WTC11 (cell line): Measurements from ENCODE around the gene CMTM4. TPM values are rescaled to one million over a fixed set of nuclear protein-coding genes. Genes with fewer than 3 reads are reported as not detected.

Experiments
- ATAC-seq: fragments of 200-7000 bp; cut with Tn5 transposase; 2 replicates; pipeline ENCODE4 v1.10.0; 2021; ENCODE audit warnings: mild to moderate bottlenecking, moderate library complexity
- CTCF ChIA-PET: fragments of 300-600 bp; sonication (Branson Sonifier 250); formaldehyde crosslinking; loops from one replicate; lab custom pipeline; 2021; ENCODE audit warnings: antibody characterized with exemption; lab: Charles Lee
- POLR2A ChIA-PET: fragments of 350-600 bp; sonication (Branson Sonifier 250); formaldehyde crosslinking; loops from one replicate; lab custom pipeline; 2021; ENCODE audit warnings: antibody characterized with exemption; lab: Charles Lee
- DNase-seq: peaks from one replicate; pipeline ENCODE4 v3.0.0; 2021; ENCODE audit warnings: low spot score
- H3K27ac Mint-ChIP-seq: 2 replicates; pipeline ENCODE4 v1.8.0; 2021; ENCODE audit warnings: mixed read lengths
- H3K27me3 Mint-ChIP-seq: 2 replicates; pipeline ENCODE4 v1.8.0; 2021; ENCODE audit warnings: low read depth, mild to moderate bottlenecking, moderate library complexity, mixed read lengths
- H3K36me3 Mint-ChIP-seq: 2 replicates; pipeline ENCODE4 v1.8.0; 2021; ENCODE audit warnings: mixed read lengths
- H3K4me1 Mint-ChIP-seq: 2 replicates; pipeline ENCODE4 v1.8.0; 2022; ENCODE audit warnings: mixed read lengths
- H3K4me3 Mint-ChIP-seq: 2 replicates; pipeline ENCODE4 v1.8.0; 2021; ENCODE audit warnings: mild to moderate bottlenecking, moderate library complexity, mixed read lengths
- H3K9me3 Mint-ChIP-seq: 2 replicates; pipeline ENCODE4 v1.8.0; 2021; ENCODE audit warnings: mixed read lengths
- AFF4 ChIP-seq: sonication (generic); formaldehyde crosslinking; IDR thresholded peaks from 2 replicates; pipeline ENCODE4 v1.8.1; 2023; ENCODE audit warnings: mild to moderate bottlenecking, missing genetic modification reagents, borderline replicate concordance
- ELF4 ChIP-seq: sonication (generic); formaldehyde crosslinking; IDR thresholded peaks from 2 replicates; pipeline ENCODE4 v1.8.1; 2022; ENCODE audit warnings: low read depth, mild to moderate bottlenecking, moderate library complexity, missing genetic modification reagents
- EMX1 ChIP-seq: fragments of 250-450 bp; sonication (Bioruptor Pico); IDR thresholded peaks from 2 replicates; pipeline ENCODE4 v1.8.0; 2021; ENCODE audit warnings: mild to moderate bottlenecking
- ETV6 ChIP-seq: sonication (generic); formaldehyde crosslinking; IDR thresholded peaks from 2 replicates; pipeline ENCODE4 v1.8.1; 2022; ENCODE audit warnings: mild to moderate bottlenecking, missing genetic modification reagents
- GABPB1 ChIP-seq: sonication (generic); formaldehyde crosslinking; IDR thresholded peaks from 2 replicates; pipeline ENCODE4 v1.8.1; 2023; ENCODE audit warnings: mild to moderate bottlenecking, missing genetic modification reagents
- GRHL2 ChIP-seq: fragments of 250-450 bp; sonication (Bioruptor Pico); IDR thresholded peaks from 2 replicates; pipeline ENCODE4 v1.8.0; 2022; ENCODE audit warnings: mild to moderate bottlenecking, moderate library complexity; ENCODE audit not compliant: insufficient replicate concordance, severe bottlenecking
- GTF2I ChIP-seq: fragments of 250-450 bp; sonication (Bioruptor Pico); conservative IDR thresholded peaks from 2 replicates; pipeline ENCODE4 v1.4.0; 2021; ENCODE audit warnings: mild to moderate bottlenecking
- NR1H2 ChIP-seq: sonication (generic); formaldehyde crosslinking; IDR thresholded peaks from 2 replicates; pipeline ENCODE4 v1.9.0; 2021; ENCODE audit warnings: mild to moderate bottlenecking, moderate library complexity, missing genetic modification reagents
- NR2C2 ChIP-seq: sonication (generic); formaldehyde crosslinking; IDR thresholded peaks from 2 replicates; pipeline ENCODE4 v1.8.0; 2022; ENCODE audit warnings: mild to moderate bottlenecking, missing genetic modification reagents
- NR3C1 ChIP-seq: sonication (generic); formaldehyde crosslinking; conservative IDR thresholded peaks from 2 replicates; pipeline ENCODE4 v1.8.1; 2023; ENCODE audit warnings: low read depth, mild to moderate bottlenecking, missing genetic modification reagents
- OVOL2 ChIP-seq: fragments of 250-450 bp; sonication (Bioruptor Pico); IDR thresholded peaks from 2 replicates; pipeline ENCODE4 v1.9.0; 2021; ENCODE audit warnings: mild to moderate bottlenecking, borderline replicate concordance
- PRRX2 ChIP-seq: fragments of 250-450 bp; sonication (Bioruptor Pico); IDR thresholded peaks from 2 replicates; pipeline ENCODE4 v1.8.0; 2021; ENCODE audit warnings: mild to moderate bottlenecking
- SMAD4 ChIP-seq: sonication (generic); formaldehyde crosslinking; IDR thresholded peaks from 2 replicates; pipeline ENCODE4 v1.8.0; 2022; ENCODE audit warnings: mild to moderate bottlenecking, missing genetic modification reagents
- SOX15 ChIP-seq: fragments of 250-450 bp; sonication (Bioruptor Pico); IDR thresholded peaks from 2 replicates; pipeline ENCODE4 v1.9.0; 2021; ENCODE audit warnings: mild to moderate bottlenecking
- STAT6 ChIP-seq: sonication (generic); formaldehyde crosslinking; conservative IDR thresholded peaks from 2 replicates; pipeline ENCODE4 v1.8.1; 2023; ENCODE audit warnings: mild to moderate bottlenecking, low read depth, missing genetic modification reagents, moderate library complexity
- TEAD1 ChIP-seq: sonication (generic); formaldehyde crosslinking; IDR thresholded peaks from 2 replicates; pipeline ENCODE4 v1.8.0; 2022; ENCODE audit warnings: mild to moderate bottlenecking, missing genetic modification reagents
- TEAD4 ChIP-seq: sonication (generic); formaldehyde crosslinking; IDR thresholded peaks from 2 replicates; pipeline ENCODE4 v1.8.0; 2022; ENCODE audit warnings: mild to moderate bottlenecking, missing genetic modification reagents
- ZNF138 ChIP-seq: sonication (generic); formaldehyde crosslinking; conservative IDR thresholded peaks from 2 replicates; pipeline ENCODE4 v1.8.1; 2022; ENCODE audit warnings: mild to moderate bottlenecking, moderate library complexity, missing genetic modification reagents
- ZNF219 ChIP-seq: sonication (generic); formaldehyde crosslinking; IDR thresholded peaks from 2 replicates; pipeline ENCODE4 v1.8.0; 2023; ENCODE audit warnings: missing genetic modification reagents, mild to moderate bottlenecking, borderline replicate concordance
- ZNF232 ChIP-seq: sonication (generic); formaldehyde crosslinking; IDR thresholded peaks from 2 replicates; pipeline ENCODE4 v1.8.0; 2022; ENCODE audit warnings: mild to moderate bottlenecking, missing genetic modification reagents
- ZNF263 ChIP-seq: sonication (generic); formaldehyde crosslinking; IDR thresholded peaks from 2 replicates; pipeline ENCODE4 v1.8.1; 2022; ENCODE audit warnings: low read depth, mild to moderate bottlenecking, moderate library complexity, missing genetic modification reagents
- ZNF396 ChIP-seq: fragments of 250-450 bp; sonication (Bioruptor Pico); IDR thresholded peaks from 2 replicates; pipeline ENCODE4 v1.8.0; 2021; ENCODE audit warnings: mild to moderate bottlenecking, moderate library complexity, borderline replicate concordance
- total RNA-seq: library from RNA; stranded (reverse); gene quantifications from 3 replicates; pipeline ENCODE4 v1.2.3, GENCODE V29; 2021
- TF ChIP-seq, protein P1 (sequence below): sonication (generic); formaldehyde crosslinking; IDR thresholded peaks from 2 replicates; pipeline ENCODE4 v1.8.1; 2022; ENCODE audit warnings: low read depth, mild to moderate bottlenecking, moderate library complexity, missing genetic modification reagents, borderline replicate concordance
- TF ChIP-seq, protein P2 (sequence below): sonication (generic); formaldehyde crosslinking; conservative IDR thresholded peaks from 2 replicates; pipeline ENCODE4 v1.8.1; 2022; ENCODE audit warnings: mild to moderate bottlenecking, missing genetic modification reagents

CMTM4 gene
- total RNA-seq, 1 experiment from 2014 or later: 56.2 TPM

GRCh38 chr16:66691234-66691633 lies 5.3 kb downstream of the CMTM4 start:
- H3K36me3 Mint-ChIP-seq: no peaks in the 10 kb centered on the region
- POLR2A ChIA-PET: no interaction called here
- no peak for ATAC-seq
- no peak for DNase-seq
- peaks cover 53% of the 10 kb centered on the region for H3K4me1 Mint-ChIP-seq
- CTCF ChIA-PET: interaction anchor here (1.0 to 4.6 kb wide), 5 partner anchors 28 to 139 kb away, joined by 3 to 24 read pairs (median 5); partner anchors contain the start of genes DYNC1LI2 and NAE1
- 0 out of 2 replicates have a peak overlapping the region, but pooled peaks have one; percentile 12 for H3K27ac Mint-ChIP-seq
- no peak overlapping the region for H3K4me3 Mint-ChIP-seq
- TF ChIP-seq ZNF396 (CRISPR knock-in tag) (no peak), STAT6 (CRISPR knock-in tag) (no peak), PRRX2 (CRISPR knock-in tag) (no peak), TEAD4 (CRISPR knock-in tag) (no peak), NR3C1 (CRISPR knock-in tag) (no peak), EMX1 (CRISPR knock-in tag) (no peak), OVOL2 (CRISPR knock-in tag) (no peak), ZNF219 (CRISPR knock-in tag) (no peak), SMAD4 (CRISPR knock-in tag) (no peak), ZNF138 (CRISPR knock-in tag) (no peak), ZNF263 (CRISPR knock-in tag) (no peak), NR2C2 (CRISPR knock-in tag) (no peak), SOX15 (CRISPR knock-in tag) (no peak), AFF4 (CRISPR knock-in tag) (no peak)
- TF ChIP-seq, protein P1, sequence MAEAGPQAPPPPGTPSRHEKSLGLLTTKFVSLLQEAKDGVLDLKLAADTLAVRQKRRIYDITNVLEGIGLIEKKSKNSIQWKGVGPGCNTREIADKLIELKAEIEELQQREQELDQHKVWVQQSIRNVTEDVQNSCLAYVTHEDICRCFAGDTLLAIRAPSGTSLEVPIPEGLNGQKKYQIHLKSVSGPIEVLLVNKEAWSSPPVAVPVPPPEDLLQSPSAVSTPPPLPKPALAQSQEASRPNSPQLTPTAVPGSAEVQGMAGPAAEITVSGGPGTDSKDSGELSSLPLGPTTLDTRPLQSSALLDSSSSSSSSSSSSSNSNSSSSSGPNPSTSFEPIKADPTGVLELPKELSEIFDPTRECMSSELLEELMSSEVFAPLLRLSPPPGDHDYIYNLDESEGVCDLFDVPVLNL (CRISPR knock-in tag): no peak
- TF ChIP-seq, protein P2, sequence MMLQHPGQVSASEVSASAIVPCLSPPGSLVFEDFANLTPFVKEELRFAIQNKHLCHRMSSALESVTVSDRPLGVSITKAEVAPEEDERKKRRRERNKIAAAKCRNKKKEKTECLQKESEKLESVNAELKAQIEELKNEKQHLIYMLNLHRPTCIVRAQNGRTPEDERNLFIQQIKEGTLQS: no peak
- no peaks in the 10 kb centered on the region for H3K9me3 Mint-ChIP-seq
- H3K27me3 Mint-ChIP-seq: no peaks in the 10 kb centered on the region

DNA sequence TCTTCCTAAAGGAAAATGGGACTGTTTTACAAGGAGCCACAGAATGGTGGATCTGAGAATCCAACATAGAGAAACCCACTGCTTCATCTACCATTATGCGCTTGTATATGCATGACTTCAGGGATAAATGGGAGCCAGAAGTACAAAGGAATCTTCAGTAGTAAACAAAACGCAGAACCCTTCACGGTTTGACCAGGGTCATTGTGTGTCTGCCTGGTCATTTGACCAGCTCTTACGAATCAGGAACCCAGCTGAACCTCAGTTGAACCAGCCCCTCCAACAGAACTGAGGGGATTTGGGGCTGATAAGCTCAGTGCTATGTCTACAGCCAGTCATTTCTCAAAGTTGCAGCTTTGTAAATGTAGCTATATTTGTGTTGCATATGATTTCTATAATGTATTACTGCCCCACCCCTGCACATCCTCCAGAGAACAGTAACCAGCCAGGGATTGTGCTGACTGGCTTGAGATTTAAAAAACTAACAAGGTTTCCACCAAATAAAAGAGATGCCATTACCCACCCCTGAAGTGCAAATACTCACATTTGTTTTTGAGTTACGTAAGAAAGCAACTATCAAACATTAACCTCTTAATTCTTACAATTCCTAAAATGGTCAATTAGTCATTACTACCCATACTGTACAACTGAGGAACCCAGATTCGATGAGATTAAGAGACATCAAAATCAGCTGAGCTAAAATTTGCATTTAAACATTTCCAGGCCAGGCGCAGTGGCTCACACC lies 6.3 kb downstream of the CMTM4 start:
- H3K4me3 Mint-ChIP-seq: no peak overlapping the region
- H3K36me3 Mint-ChIP-seq: no peaks in the 10 kb centered on the region
- H3K27ac Mint-ChIP-seq: peak overlapping the region; percentile 14; the same call in 1 of the 2 replicates
- ATAC-seq (no peak), DNase-seq (no peak)
- H3K27me3 Mint-ChIP-seq: no peaks in the 10 kb centered on the region
- H3K4me1 Mint-ChIP-seq: peaks cover 48% of the 10 kb centered on the region
- no peaks in the 10 kb centered on the region for H3K9me3 Mint-ChIP-seq
- POLR2A ChIA-PET: no interaction called here
- CTCF ChIA-PET: interaction anchor here (1.0 to 4.6 kb wide), 4 partner anchors 27 to 140 kb away, joined by 3 to 24 read pairs (median 6); partner anchors contain the start of gene NAE1
- TF ChIP-seq GABPB1 (CRISPR knock-in tag) (no peak), GTF2I (no peak), TEAD1 (no peak), ETV6 (no peak), GRHL2 (CRISPR knock-in tag) (no peak), STAT6 (CRISPR knock-in tag) (no peak), ELF4 (no peak), ZNF232 (CRISPR knock-in tag) (no peak), NR1H2 (no peak)
